Fibroblast of skin of right biceps (primary cell): ENCODE measurements around the gene RAB5IF.
"Not testable (repeated sequence)": the region's sequence is repeated elsewhere in the genome, so short reads cannot be mapped to it uniquely, and the experiment has no call there.

Experiments
- DNase-seq: peaks from one replicate; pipeline ENCODE4 v3.0.0-alpha.2; 2013

RAB5IF gene

DNA sequence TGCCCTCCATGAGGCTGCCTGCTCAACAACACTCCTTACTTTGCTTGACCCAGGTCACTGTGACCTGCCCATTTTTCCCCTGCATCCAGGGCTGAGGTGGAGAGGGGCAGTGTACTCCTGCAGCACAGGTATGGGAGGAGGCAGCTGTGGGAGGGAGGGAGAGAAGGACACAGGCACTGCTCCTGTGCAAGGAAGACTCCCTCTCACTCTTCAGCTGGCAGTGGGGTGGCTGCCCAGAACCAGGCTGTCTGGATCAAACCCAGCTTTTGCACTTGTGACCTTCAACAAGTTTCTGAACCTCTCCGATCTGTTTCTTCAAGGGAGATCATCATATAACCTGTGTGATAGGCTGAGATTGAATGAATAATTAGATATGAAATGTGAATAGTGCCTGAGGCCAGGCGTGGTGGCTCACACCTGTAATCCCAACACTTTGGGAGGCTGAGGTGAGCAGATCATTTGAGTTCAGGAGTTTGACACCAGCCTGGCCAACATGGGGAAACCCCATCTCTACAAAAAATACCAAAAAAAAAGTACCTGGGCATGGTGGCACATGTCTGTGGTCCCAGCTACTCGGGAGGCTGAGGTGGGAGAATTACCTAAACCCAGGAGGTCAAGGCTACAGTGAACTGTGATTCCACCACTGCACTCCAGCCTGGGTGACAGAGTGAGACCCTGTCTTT is 18.1 kb upstream of the RAB5IF start:
- no peak for DNase-seq

DNA sequence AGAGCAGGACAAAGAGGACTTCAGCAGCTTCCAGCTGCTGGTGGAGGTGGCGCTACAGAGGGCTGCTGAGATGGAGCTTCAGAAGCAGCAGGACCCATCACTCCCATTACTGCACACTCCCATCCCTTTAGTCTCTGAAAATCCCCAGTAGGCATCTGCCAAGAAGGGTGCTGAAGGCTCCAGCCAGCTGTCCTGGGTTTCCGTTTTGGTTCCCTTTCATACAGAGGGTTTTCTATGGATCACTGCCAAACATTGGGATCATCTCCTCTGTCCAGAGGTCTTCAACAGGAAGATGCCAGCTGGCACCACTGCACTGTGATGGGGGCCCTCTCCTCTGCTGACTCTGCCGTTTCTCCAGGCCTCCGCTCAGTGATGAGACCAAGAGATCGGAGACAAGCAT is 14.3 kb upstream of the RAB5IF start:
- no peak for DNase-seq

DNA sequence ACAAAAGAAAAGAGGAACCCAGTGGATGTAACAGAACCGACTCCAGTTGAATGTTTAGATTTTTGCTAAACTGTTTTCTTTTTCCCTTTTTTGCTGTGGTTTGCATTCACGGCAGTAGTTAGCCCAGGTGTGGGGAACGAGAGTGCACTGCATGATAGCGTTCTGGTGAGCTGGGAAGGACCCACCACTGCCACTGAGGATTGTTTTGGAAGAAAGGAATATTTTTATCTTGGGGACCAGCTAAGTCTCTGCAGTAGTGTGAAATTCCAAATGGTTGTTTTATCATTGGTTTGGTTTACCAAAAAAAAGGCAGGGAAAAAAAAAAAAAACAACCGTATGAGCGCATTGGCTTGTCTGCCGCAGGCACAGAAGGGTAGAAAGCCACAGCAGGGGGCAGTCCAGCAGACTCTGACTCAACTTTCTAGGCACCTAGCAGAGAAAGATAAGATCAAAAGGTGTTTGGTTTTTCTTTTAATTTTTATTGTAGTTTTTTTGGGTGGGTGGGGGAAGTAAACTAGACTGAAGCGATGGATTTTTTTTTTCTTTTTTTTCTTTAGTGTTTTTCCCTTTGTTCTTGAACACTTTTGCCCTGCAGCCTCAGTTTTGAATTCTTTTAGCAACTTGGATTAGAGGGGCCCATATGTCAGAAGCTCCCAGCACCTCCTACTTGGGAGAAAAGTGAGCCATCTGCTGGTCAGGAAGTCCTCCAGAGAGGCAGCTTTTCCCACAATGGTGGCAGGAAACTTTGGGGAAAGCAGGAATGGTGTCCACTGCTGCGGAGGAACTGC is 13.5 kb upstream of the RAB5IF start:
- peak; percentile 50 for DNase-seq

- DNase-seq: no peak
Observed at GRCh38 chr20:36593347-36593929, 12.1 kb upstream of the RAB5IF start.

GRCh38 chr20:36599912-36600345 is 5.7 kb upstream of the RAB5IF start:
- no peak for DNase-seq

DNA sequence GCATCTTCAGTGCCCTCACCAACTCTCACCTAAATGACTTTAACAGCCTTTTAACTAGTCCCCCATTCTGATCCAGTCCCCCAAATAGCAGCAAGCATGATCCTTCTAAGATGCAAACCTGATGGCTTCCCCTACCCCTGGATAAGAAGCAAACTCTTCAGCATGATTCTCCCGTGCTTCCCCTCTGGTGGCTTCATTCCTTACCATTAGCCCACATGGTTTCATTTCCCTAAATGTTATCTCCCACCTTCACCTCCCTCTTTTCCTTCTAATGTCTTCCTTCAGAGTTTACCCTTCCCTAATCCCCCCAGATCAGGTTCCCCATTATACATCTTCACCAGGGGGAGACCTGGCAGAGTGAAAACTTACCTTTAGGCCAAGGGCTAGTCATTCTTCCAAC is 4.0 kb upstream of the RAB5IF start:
- no peak for DNase-seq

GRCh38 chr20:36604952-36605398 is 604 bp upstream of the RAB5IF start:
- DNase-seq: peak; percentile 6

- DNase-seq: no peak
Observed at GRCh38 chr20:36606158-36607066, 833 bp downstream of the RAB5IF start.

- no peak for DNase-seq
Observed at GRCh38 chr20:36607586-36608387, 2.2 kb downstream of the RAB5IF start.

- DNase-seq: not testable (repeated sequence)
Observed at GRCh38 chr20:36608388-36608728, 2.8 kb downstream of the RAB5IF start.

DNA sequence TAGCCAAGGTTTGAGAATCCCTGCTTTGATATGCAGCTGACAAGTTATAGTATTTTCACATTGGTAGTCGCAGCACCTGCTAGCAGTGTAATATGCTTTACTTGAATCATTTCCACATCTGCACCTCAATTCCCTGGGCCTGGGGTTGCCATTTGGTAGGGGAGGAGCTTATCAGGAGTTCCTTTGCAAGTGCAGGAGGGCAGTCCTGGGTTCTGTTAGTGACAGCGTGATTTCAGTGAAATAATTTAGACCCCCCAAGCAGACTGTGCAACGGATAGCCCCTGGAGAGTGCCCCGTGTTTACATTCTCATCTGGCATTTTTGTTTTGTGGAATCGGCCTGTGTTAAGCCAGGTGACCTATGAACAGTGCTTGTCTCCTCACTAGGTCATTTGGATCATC is 6.0 kb downstream of the RAB5IF start:
- no peak for DNase-seq

DNA sequence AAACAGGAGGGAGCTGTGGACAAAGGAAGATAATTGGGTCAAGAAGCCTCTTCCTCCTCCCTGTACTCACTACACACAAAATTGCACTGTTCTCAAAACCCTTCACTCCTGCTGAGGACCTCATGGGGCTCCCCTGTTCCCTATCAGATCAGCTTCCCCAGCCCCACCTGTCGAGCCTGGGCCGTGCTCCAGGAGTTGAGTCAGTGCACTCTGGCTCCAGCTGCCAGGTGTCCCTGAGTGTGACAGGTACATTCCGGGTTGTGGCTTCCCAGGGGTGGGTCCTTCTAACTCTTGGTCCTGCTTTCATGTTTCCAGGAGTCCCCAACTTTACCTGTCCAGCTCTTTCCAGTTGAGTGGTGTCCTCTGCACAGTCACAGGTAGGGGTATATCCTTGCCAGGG is 8.4 kb downstream of the RAB5IF start:
- DNase-seq: no peak

DNA sequence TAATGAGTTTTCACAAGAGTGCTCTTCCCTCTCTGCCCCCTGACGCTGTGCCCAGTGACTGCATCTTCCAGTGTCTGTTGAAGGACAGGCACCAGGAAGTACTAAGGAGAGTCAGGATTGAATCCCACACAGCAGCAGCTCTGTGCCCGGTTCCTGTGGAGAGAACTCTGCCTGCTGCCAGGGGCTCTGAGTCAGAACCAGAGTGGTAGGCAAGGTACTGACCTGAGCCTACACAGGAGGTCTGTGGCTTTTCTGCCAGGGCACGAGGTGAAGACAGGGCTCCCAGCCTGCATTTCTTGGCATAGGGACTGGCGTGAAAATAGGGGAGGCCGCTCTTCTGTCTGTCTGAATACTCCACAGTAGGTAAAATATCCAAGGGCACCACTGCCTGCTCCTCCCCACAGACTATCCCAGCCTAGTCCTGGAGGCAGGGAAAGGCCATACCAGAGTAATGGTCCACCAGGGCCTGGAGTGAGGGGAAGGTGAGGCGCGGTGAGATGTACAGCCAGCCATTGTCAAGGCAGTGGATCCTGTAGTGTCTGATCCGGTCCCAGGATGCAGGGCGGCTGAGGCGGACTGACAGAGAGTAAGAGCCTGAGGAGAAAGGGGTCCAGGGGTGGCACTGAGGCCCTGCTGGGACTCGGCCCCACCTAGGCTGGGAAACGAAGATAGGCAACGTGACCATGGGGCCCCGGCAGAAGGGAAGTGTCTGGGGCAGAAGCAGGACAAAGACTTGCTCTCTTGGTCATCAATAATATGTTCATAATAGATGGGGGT is 9.4 kb downstream of the RAB5IF start:
- no peak for DNase-seq

- DNase-seq: no peak
Observed at GRCh38 chr20:36620917-36621316, 15.3 kb downstream of the RAB5IF start.

- no peak for DNase-seq
Observed at GRCh38 chr20:36623444-36623843, 17.9 kb downstream of the RAB5IF start.

DNA sequence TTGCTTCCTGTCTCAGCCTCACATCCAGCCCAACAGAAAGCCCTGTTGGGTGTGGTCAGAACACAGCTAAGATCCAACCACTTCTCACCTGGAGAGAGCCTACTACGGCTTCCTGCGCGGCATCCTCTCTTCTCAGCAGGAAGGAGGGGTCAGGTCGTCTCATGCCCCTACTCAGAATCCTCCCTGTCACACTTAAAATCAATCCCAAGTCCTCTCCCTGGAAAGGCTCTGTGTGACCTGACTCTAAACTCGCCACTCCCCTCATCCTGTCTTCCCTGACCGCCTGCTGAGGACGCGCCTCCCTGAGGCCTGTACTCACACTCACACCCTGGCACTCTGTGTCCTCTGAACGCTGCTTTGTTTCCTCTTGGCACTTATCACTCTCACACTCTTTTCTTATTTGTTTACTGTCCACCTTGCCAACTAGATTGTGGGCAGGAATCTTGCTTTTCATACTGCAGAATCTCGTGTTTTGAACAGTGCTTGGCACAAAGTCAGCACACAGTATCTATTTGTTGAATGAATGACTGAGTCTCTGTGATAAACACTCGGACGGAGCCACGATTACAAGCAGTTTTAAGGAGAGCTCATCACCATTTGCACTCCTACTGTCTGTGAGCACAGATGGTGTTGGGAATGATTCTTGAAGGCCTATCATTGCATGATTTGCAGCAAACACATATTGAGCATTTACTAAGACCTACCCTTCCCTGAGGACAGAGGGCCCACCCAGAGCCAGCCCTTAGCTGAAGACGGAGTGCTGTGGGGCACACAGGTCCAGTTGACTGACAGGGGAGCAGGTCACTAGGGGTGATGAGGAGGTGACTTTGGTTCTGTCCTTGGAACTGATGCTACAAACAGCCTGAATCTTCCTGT is 18.7 kb downstream of the RAB5IF start:
- no peak for DNase-seq

DNA sequence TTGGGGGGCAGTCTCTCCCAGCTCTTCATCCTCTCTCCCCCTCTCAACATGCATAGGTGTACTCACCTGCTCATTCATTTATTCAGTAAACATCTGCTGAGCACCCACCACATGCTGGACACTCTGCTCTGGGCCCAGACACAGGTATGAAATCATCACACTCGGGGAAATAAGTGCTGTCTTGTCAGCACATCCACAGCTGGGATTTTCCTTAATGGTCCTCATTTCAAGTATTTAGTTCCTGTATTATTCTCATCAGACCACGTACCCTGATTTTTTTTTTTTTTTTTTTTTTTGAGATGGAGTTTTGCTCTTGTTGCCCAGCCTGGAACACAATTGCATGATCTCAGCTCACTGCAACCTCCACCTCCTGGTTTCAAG is 19.4 kb downstream of the RAB5IF start:
- DNase-seq: no peak

GRCh38 chr20:36628076-36628475 is 22.5 kb downstream of the RAB5IF start:
- DNase-seq: no peak

DNA sequence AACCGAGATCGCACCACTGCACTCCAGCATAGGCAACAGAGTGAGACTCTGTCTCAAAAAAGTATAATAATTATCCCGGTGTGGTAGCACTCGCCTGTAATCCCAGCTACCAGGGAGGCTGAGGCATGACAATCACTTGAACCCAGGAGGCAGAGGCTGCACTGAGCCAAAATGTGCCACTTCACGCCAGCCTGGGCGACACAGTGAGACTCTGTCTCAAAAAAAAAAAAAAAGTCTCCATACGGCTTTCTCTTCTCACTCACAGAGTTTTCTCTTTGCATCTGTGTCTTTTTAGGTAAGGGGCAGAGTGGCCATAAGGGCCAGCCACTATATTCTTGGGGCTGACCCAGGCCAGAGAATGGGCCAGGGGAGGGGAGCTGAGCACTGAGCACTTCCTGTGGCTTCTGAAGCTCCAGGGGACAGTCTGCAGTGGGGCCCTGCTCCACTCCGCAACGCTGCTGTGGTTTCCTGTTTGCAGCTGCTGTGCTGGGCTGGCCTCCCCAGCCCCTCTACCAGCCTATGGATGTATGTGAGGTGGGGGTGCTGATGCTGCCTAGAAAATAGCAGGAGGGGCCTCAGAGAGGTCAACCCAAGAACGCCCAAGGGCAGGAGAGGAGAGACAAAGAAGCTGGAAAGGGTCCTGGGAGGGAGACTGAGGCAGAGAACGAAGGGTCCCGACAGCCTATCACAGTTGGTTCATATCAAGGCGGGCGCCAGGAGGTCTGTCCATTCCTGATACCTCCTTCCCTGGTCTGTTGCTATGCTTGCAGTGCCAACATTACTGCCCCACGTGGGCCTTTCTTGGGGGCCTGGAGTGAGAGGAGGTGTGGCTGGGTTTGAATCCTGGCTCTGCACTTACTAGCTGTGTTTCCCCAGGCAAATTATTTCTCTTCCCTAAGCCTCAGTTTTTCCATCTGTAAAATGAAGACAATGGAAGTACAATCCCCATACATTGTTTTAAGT is 24.4 kb downstream of the RAB5IF start:
- DNase-seq: peak; percentile 17
